Measurements from ENCODE around the gene ELAVL1.
"Not testable (repeated sequence)": the region's sequence is repeated elsewhere in the genome, so short reads cannot be mapped to it uniquely, and the experiment has no call there.

ELAVL1 gene

DNA sequence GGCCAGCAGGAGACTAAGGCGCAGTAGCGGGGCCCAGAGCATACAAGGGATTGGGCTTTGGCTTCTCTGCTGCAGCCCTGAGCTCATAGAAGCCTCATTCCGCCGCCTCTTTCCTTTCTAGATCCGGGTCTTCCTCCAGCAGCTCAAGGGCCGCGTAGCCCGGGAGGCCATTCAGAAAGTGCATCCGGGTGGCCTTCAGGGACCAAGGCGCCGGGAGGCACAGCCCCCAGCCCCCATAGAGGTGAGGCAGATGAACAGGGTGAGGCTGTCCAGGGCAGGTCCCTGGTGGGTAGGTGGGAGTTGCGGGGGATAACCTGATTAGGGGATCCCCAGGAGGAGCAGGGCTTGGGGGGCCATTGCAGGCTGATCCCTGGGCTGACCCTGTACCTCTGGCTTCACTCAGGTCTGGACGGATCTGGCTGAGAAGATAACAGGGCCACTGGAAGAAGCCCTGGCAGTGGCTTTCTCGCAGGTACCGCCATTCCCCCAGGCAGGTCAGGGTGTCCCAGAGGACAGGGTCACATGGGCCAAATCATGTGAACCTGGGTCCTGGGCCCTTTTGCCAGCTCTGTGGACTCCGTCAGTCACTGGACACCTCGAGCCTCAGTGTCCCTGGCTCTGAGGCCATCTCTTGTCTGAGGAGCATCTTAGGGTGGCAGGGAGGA lies 84.0 kb downstream of the ELAVL1 start:
- TF ChIP-seq, protein P1, sequence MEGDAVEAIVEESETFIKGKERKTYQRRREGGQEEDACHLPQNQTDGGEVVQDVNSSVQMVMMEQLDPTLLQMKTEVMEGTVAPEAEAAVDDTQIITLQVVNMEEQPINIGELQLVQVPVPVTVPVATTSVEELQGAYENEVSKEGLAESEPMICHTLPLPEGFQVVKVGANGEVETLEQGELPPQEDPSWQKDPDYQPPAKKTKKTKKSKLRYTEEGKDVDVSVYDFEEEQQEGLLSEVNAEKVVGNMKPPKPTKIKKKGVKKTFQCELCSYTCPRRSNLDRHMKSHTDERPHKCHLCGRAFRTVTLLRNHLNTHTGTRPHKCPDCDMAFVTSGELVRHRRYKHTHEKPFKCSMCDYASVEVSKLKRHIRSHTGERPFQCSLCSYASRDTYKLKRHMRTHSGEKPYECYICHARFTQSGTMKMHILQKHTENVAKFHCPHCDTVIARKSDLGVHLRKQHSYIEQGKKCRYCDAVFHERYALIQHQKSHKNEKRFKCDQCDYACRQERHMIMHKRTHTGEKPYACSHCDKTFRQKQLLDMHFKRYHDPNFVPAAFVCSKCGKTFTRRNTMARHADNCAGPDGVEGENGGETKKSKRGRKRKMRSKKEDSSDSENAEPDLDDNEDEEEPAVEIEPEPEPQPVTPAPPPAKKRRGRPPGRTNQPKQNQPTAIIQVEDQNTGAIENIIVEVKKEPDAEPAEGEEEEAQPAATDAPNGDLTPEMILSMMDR (IDR thresholded peaks at IDR 0.05) = no peak
- peaks cover 36 to 60% of the 10 kb centered on the region in 2 experiments for H3K4me1 ChIP-seq (ENCODE audit: control insufficient read depth in 1 of 2, insufficient read depth in 1 of 2, low read depth in 1 of 2, low read length in 1 of 2)

DNA sequence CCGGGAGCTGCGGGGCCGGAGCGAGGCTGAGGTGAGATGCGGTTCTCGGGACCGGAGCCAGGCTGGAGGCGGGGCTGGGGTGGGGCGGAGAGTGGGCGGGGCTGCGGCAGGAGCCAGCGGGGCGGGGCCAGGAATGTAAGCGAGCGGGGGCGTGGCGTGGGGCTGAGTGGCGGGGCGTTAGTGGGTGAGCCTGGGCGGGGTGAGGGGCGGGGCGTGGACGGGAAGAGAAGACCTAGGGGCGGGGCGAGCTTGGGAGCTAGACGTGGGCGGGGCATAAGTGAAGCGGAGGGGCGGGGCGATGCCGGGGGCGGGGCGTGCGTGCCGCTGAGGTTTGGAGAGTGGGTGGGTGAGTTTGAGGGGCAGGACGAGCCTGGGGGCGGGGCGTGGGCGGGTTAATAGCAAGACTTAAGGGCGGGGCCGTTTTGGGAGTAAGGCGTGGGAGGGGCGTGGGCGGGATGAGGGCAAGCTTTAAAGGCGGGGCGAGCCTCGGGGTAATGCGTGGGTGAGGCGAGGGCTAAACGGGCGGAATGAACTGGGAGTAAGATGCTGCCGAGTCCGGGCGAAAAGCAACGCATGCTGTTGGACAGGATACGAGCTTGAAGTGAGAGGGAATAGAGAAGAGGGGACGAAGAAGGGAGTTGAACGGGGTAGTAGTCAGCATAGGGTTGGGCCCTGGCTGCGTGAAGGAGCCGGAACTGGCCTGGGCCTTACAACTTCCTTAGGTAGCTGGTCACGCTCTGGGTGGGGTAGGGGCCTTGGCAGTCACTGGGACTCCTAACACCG lies 84.7 kb downstream of the ELAVL1 start:
- TF ChIP-seq, protein P1 (IDR thresholded peaks at IDR 0.05) = peak; percentile 52
- Histone ChIP-seq H3K36me3 (no peaks in the 10 kb centered on the region), H3K4me3 (ENCODE audit: low read depth in 1 of 2, low read length in 1 of 2) (peak overlapping the region; percentile 76 to 100), H3K27ac (peak overlapping the region; percentile 95), H3K27me3 (peaks cover 66% of the 10 kb centered on the region), H3K9me3 (no peaks in the 10 kb centered on the region), H3K4me1 (ENCODE audit: control insufficient read depth in 1 of 2, insufficient read depth in 1 of 2, low read depth in 1 of 2, low read length in 1 of 2) (peaks cover 41 to 64% of the 10 kb centered on the region in 2 experiments)

More for the DNA sequence above, 84.0 kb downstream of the ELAVL1 start:
- H3K27me3 ChIP-seq = peaks cover 66% of the 10 kb centered on the region
- H3K27ac ChIP-seq = peak overlapping the region; percentile 95
- peak overlapping the region; percentile 76 to 100 for H3K4me3 ChIP-seq (ENCODE audit: low read depth in 1 of 2, low read length in 1 of 2)
- no peaks in the 10 kb centered on the region for H3K36me3 ChIP-seq
- H3K9me3 ChIP-seq = no peaks in the 10 kb centered on the region

DNA sequence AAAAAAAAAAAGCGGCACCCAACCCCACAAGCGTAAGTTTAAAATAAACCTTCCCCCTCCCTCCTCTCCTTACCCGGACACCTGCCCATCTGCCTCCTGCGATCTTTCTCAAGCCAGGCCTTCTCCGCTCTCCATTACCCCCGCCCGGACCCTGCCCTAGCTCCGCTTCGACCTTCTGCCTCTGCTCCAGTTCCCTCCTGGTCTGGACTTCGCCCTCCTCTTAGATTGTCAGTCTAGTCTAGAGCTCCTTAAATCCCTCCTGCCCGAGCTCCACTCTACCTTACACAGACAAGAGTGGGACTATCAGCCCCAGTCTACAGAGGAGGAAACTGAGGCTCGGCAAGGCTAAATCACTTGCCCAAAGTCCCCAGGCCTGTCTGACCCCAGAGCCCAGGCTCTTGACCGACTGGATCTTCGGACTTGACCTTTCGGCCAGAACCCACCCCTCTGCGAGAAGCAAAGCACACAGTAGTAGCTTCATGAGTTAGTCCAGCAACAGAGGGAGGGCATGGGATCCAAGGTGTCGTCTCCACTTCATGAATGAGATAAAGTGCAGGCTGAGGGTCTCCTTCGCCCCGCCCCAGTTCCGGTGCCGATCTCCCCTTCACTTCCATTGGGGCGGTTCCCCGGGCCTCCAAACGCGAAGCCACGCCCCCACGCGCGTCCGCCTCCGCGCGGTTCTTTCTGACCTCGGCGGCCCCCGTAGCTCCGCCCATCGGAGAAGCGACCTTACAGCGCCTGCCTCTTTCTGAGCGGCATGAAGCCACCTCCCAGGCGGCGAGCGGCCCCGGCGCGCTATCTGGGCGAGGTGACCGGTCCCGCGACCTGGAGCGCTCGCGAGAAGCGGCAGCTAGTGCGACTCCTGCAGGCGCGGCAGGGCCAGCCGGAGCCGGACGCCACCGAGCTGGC lies 85.6 kb downstream of the ELAVL1 start, which contains the start of gene SNAPC2:
TSS of gene SNAPC2 (plus strand) at position 729 of the 909 bp plus-strand sequence. CDS start at position 758, 29 bp downstream.
- H3K9me3 ChIP-seq = no peaks in the 10 kb centered on the region
- H3K4me3 ChIP-seq (ENCODE audit: low read depth in 1 of 2, low read length in 1 of 2) = peak within 1 kb of the TSS; percentile 76 to 100
- H3K27ac ChIP-seq = peak within 1 kb of the TSS; percentile 95
- peaks cover 66% of the 10 kb centered on the region for H3K27me3 ChIP-seq
- TF ChIP-seq, protein P1 (IDR thresholded peaks at IDR 0.05) = no peak
- H3K4me1 ChIP-seq (ENCODE audit: control insufficient read depth in 1 of 2, insufficient read depth in 1 of 2, low read depth in 1 of 2, low read length in 1 of 2) = peaks cover 37 to 58% of the 10 kb centered on the region in 2 experiments
- H3K36me3 ChIP-seq = no peaks in the 10 kb centered on the region

DNA sequence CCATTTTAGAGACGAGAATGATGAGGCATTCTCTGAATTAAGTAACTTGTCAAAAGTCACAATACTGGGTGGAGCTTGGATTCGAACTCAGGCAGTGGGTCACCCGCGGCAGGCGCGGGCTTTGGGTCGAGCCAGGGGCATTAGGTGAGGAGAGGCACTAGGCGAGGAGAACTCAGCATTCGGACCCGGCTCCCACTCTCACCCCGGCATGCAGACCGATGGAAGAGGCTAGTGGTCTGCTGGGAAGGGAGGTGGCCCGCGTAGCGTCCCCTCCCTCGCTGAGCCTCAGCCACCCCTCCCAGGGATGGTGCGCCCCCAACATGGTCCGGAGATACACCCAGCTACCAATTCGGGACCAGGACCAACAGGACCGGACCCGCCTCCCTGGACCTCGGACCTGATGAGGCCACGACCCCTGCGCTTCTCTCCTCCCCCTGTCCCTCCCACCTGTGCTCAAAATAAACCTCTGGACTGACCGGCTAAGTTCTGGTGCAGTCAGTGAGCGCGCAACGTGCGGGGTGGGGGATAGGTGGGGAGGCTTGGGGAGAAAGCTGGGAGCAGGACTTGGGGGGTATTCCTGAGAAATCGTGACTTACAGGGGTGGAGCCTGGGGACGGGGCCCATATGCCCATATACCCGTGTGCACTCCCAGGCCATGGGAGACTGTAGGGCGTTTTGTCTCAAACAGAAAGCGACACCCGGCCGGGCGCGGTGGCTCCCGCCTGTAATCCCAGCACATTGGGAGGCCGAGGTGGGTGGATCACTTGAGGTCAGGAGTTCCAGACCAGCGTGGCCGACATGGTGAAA lies 86.6 kb downstream of the ELAVL1 start:
- Histone ChIP-seq H3K36me3 (no peaks in the 10 kb centered on the region), H3K27ac (no peak overlapping the region), H3K4me3 (ENCODE audit: low read depth in 1 of 2, low read length in 1 of 2) (peak overlapping the region in 1 of 2 experiments; percentile 100), H3K4me1 (ENCODE audit: control insufficient read depth in 1 of 2, insufficient read depth in 1 of 2, low read depth in 1 of 2, low read length in 1 of 2) (peaks cover 37 to 55% of the 10 kb centered on the region in 2 experiments), H3K9me3 (no peaks in the 10 kb centered on the region), H3K27me3 (peaks cover 66% of the 10 kb centered on the region)
- TF ChIP-seq, protein P1 (IDR thresholded peaks at IDR 0.05) = no peak

DNA sequence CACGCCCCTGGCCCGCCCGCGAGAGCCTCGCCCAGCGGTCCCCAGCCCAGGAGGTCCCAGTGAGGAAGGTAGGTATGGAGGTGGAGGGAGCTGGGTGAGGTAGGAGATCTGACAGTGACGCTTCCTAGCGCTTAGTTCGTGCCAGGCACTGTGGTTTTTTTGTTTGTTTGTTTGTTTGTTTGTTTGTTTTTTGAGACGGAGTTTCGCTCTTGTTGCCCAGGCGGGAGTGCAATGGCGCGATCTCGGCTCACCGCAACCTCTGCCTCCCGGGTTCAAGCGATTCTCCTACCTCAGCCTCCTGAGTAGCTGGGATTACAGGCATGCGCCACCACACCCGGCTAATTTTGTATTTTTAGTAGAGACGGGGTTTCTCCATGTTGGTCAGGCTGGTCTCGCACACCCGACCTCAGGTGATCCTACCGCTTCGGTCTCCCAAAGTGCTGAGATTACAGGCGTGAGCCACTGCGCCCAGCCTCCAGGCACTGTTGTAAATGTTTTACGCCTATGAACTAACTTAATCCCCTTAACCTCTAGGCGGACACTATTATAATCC lies 87.3 kb downstream of the ELAVL1 start:
- Histone ChIP-seq H3K4me3 (ENCODE audit: low read depth in 1 of 2, low read length in 1 of 2) (peak overlapping the region in 1 of 2 experiments; percentile 42), H3K27me3 (peaks cover 65% of the 10 kb centered on the region), H3K4me1 (ENCODE audit: control insufficient read depth in 1 of 2, insufficient read depth in 1 of 2, low read depth in 1 of 2, low read length in 1 of 2) (peaks cover 37 to 55% of the 10 kb centered on the region in 2 experiments)
- H3K36me3 ChIP-seq, H3K9me3 ChIP-seq, H3K27ac ChIP-seq: not testable (repeated sequence)

All from neutrophil (primary cell).